Pancreas (tissue), 10 donors: ENCODE results near the gene BAZ2B. TPM values are rescaled to one million over a fixed set of nuclear protein-coding genes. Genes with fewer than 3 reads are reported as not detected.

Experiments used
- ATAC-seq, 4 donors: fragments of 200-7000 bp; cut with Tn5 transposase; one replicate each; pipeline versions ENCODE4 v1.8.0 to v1.9.1; 2020; ENCODE audit warnings: mild to moderate bottlenecking in 4 of 4, moderate library complexity in 4 of 4
- DNase-seq, 6 donors: peaks; one replicate each; pipeline ENCODE4 v3.0.0-alpha.2; 2020
- FAIRE-seq: peaks from 2 replicates; lab custom pipeline; 2012; peaks lifted over from hg19 to GRCh38; lab: Jason Lieb, UNC
- H3K27ac ChIP-seq, 4 donors: fragments of 200-600 bp; sonication (generic); 1 replicate in 3 of 4; 2 replicates in 1 of 4; pipeline versions ENCODE4 v1.5.0 to v1.8.0; 2020
- H3K27me3 ChIP-seq, 4 donors: fragments of 200-600 bp; one replicate each; pipeline ENCODE4 v1.8.0; 2021
- H3K36me3 ChIP-seq, 3 donors: fragments of 200-600 bp; sonication (generic) in 1 of 3; one replicate each; pipeline versions ENCODE4 v1.5.0 to v1.8.0; 2020 to 2021
- H3K4me1 ChIP-seq, 3 donors: fragments of 200-600 bp; one replicate each; pipeline ENCODE4 v1.8.0; 2021
- H3K4me3 ChIP-seq, 4 donors: fragments of 200-600 bp; sonication (generic) in 2 of 4; one replicate each; pipeline versions ENCODE4 v1.5.0 to v1.8.0; 2020 to 2021
- H3K9me3 ChIP-seq, 4 donors: fragments of 200-600 bp; one replicate each; pipeline ENCODE4 v1.8.0; 2021
- CTCF ChIP-seq, 4 donors: fragments of 200-600 bp; sonication (generic) in 3 of 4; IDR thresholded peaks; one replicate each; pipeline versions ENCODE4 v1.5.0 to v1.8.0; 2021; ENCODE audit warnings: antibody characterized with exemption in 4 of 4
- WGBS, 2 donors: extraction: QIAGEN DNeasy Blood & Tissue Kit; methylation state at CpG; one replicate each; pipeline ENCODE4 v1.1.7; 2013; 5-methylcytosine and 5-hydroxymethylcytosine counted together
- intact Hi-C, 3 donors: fragments of 100-400 bp; cut with DNase I; formaldehyde crosslinking; loops; one replicate each; pipeline versions ENCODE4 v1.11.1 to v1.14.2; 2022
- polyA plus RNA-seq, 2 donors: library from polyadenylated mRNA; stranded (reverse); fragments of 200-250 nt; gene quantifications; one replicate each; pipeline ENCODE4 v1.2.3, GENCODE V29; 2013
- total RNA-seq, 6 donors: library from RNA; stranded (reverse); fragmentation: NEBNext Ultra II Directional in 4 of 6; extraction: Animal tissue kit (Norgen Biotek cat#: 25700) in 4 of 6; gene quantifications; one replicate each; pipeline versions ENCODE4 v1.2.1 to v1.2.4, GENCODE V29; 2021 to 2023
- donor health status: healthy with polysubstance abuse.
- donor health status: DM: no; HTN: no; CAD: no; lungs with moderate emphysema.
- donor health status: DM: no; HTN: no; CAD: no.
- donor health status: control.
- donor health status: control.
- donor health status: Bipolar disorder and iron deficiency.
- donor health status: DM: yes; HTN: yes; CAD: no.
- donor health status: DM: no; HTN: no; CAD: no.
- donor health status: DM: no; HTN: no; CAD: no.
- donor health status: DM: yes; HTN: yes; CAD: no.

BAZ2B gene
- total and polyA plus RNA-seq, 8 donors: 14.4 to 52.1 (median 34.4) TPM

DNA sequence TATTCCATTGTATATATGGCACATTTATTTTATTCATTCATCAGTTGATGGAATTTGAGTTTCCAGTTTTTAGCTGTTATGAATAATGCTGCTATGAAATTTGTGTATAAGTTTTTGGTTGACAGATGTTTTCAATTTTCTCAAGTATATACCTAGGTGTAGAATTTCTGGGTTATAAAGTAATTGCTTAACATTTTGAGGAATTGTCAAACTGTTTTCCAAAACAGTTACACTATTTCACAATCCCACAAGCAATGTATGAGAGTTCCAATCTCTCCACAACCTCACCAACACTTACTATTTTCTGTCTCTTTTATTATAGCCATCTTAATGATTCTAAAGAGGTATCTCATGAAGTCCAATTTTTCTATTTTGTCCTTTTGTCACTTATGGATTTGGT is 317.4 kb downstream of the BAZ2B start:
- no peaks in the 10 kb centered on the region for H3K9me3 ChIP-seq
- H3K36me3 ChIP-seq: no peaks in the 10 kb centered on the region
- peaks cover 0 to 4% (median 0%) of the 10 kb centered on the region in 3 donors for H3K4me1 ChIP-seq
- H3K27me3 ChIP-seq: no peaks in the 10 kb centered on the region
- DNase-seq: no peak
- no peak overlapping the region for H3K27ac ChIP-seq
- no peak for ATAC-seq
- no peak overlapping the region for H3K4me3 ChIP-seq
- no peak for FAIRE-seq
- intact Hi-C loops: no loop called here
- TF ChIP-seq CTCF (IDR thresholded peaks at IDR 0.05): no peak

DNA sequence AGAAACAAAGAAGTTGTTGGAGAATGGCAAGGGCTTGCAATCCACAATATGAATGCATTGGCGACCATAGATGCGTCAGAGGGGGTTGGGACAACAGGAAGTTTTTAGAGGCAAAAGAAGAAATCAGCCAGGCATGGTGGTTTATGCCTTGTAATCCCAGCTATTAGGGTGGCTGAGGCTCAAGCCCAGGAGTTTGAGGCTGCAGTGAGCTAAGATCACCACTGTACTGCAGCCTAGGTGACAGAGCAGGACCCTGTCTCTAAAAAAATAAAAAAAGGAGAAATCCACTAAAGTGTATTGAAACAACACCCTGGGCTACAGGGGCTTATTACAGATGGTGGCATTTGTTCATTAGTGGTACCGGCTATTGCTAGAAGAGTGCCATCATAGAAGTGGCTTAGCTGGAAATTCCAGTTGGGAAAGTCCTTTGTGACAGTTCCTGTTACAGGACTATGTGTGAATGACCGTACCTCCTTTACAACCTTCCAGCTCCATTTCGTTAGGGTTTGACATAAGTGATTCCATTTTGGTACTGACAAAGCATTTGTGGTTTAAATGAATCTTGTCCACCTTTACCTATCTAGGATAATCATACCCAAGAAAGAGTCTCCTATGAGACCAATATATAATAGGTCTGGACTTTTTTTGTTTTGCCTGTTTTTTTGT is 319.2 kb downstream of the BAZ2B start:
- TF ChIP-seq CTCF (IDR thresholded peaks at IDR 0.05): no peak
- ATAC-seq: no peak

DNA sequence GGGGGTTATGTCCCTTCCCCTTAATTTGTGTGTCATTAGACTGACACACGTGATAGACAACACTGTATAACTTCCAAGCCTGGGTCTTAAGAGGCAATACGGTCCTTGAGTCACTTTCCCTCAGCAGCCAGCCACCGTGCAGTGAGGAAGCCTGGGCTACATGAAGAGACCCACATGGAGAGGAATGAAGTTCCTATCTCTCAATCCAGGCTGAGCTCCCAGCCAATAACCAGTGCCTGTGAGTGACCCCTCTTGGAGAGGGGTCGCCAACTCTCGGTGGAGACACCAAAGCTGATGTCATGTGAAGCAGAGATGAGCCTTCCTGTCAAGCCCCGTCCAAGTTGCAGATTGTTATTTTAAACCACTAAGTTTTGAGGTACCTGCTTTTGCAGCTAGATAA is 324.2 kb downstream of the BAZ2B start:
- Histone ChIP-seq H3K4me1 (peaks cover 0 to 5% (median 0%) of the 10 kb centered on the region in 3 donors), H3K9me3 (no peaks in the 10 kb centered on the region), H3K27ac (no peak overlapping the region), H3K27me3 (no peaks in the 10 kb centered on the region), H3K36me3 (no peaks in the 10 kb centered on the region), H3K4me3 (no peak overlapping the region)
- intact Hi-C loops: no loop called here
- TF ChIP-seq CTCF (IDR thresholded peaks at IDR 0.05): no peak
- FAIRE-seq (no peak), ATAC-seq (no peak), DNase-seq (no peak)
- 69 to 76% methylated on average over 6 of the region's 6 CpGs for WGBS, 2 donors

More for the DNA sequence above, 319.2 kb downstream of the BAZ2B start:
- no peak overlapping the region for H3K27ac ChIP-seq
- WGBS, 2 donors: 76 to 84% methylated on average over 5 of the region's 5 CpGs
- no peaks in the 10 kb centered on the region for H3K9me3 ChIP-seq
- FAIRE-seq (no peak), DNase-seq (no peak)
- no peaks in the 10 kb centered on the region for H3K36me3 ChIP-seq
- no peak overlapping the region for H3K4me3 ChIP-seq
- no peaks in the 10 kb centered on the region for H3K27me3 ChIP-seq
- H3K4me1 ChIP-seq: peaks cover 0 to 4% (median 0%) of the 10 kb centered on the region in 3 donors
- intact Hi-C loops: no loop called here

GRCh38 chr2:159290289-159290907 is 325.9 kb downstream of the BAZ2B start:
- intact Hi-C loops: no loop called here
- Histone ChIP-seq H3K36me3 (no peaks in the 10 kb centered on the region), H3K27me3 (no peaks in the 10 kb centered on the region), H3K27ac (no peak overlapping the region), H3K4me1 (peaks cover 0 to 5% (median 0%) of the 10 kb centered on the region in 3 donors), H3K9me3 (no peaks in the 10 kb centered on the region), H3K4me3 (no peak overlapping the region)
- TF ChIP-seq CTCF (IDR thresholded peaks at IDR 0.05): no peak
- ATAC-seq (no peak), DNase-seq (no peak), FAIRE-seq (no peak)
- 48 to 53% methylated on average over 7 of the region's 7 CpGs for WGBS, 2 donors

DNA sequence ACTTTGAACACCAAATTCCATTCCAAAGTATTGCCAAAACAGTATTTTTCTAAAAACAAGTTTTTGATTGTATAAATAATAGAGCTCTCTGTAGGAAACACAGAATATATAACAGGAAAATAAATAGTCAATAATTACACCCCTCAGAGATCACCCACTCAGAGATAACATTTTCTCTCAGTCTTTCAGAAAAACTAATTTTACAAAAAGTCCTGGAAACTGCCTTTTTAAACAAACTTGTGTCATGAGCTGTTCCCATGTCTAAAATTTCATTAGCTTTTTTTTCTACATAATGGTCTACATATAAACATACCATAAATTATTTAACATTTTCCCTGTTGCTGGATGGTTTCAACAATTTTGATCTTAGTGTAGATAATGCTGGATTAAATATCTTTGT is 328.6 kb downstream of the BAZ2B start:
- TF ChIP-seq CTCF (IDR thresholded peaks at IDR 0.05): no peak
- H3K4me1 ChIP-seq: peaks cover 0 to 12% (median 0%) of the 10 kb centered on the region in 3 donors
- no peak overlapping the region for H3K4me3 ChIP-seq
- H3K27me3 ChIP-seq: no peaks in the 10 kb centered on the region
- no peaks in the 10 kb centered on the region for H3K9me3 ChIP-seq
- FAIRE-seq: peak; percentile 5
- H3K36me3 ChIP-seq: no peaks in the 10 kb centered on the region
- intact Hi-C loops: no loop called here
- DNase-seq: no peak
- ATAC-seq: no peak
- peak overlapping the region in 1 of 4 donors; percentile 96 for H3K27ac ChIP-seq
